MCF 10A (cell line): ENCODE measurements around the gene LMLN. TPM values are rescaled to one million over a fixed set of nuclear protein-coding genes. Genes with fewer than 3 reads are reported as not detected.
A peak's percentile ranks its signal among the peaks of the same experiment; 100 is the strongest.

Experiments used
- BruUV-seq: library from RNA; stranded (reverse); fragments of 400-500 nt; replicated peaks from 2 replicates; lab custom pipeline; 2021; lab: Mats Ljungman, UMichigan
- CTCF ChIA-PET: fragments of 300-600 bp; sonication (Branson Sonifier 250); formaldehyde crosslinking; extraction: SDS; loops from one replicate; lab custom pipeline; 2021; ENCODE audit warnings: antibody characterized with exemption, inconsistent platforms; lab: Yijun Ruan, JAX
- POLR2A ChIA-PET: fragments of 300-600, 350-650 bp; sonication (Branson Sonifier 250); formaldehyde crosslinking; extraction: SDS; loops from one replicate; lab custom pipeline; 2020; ENCODE audit warnings: antibody characterized with exemption, inconsistent platforms; lab: Yijun Ruan, JAX
- DNase-seq: peaks from one replicate; pipeline ENCODE4 v3.0.0-alpha.2; 2018; ENCODE audit not compliant: unreplicated experiment
- H3K27ac Mint-ChIP-seq: one replicate; pipeline ENCODE4 v1.8.0; 2022; ENCODE audit warnings: mild to moderate bottlenecking, low read depth, mixed read lengths; ENCODE audit not compliant: unreplicated experiment
- H3K27me3 Mint-ChIP-seq: one replicate; pipeline ENCODE4 v1.8.0; 2022; ENCODE audit warnings: mixed read lengths; ENCODE audit not compliant: insufficient read depth, unreplicated experiment
- H3K36me3 Mint-ChIP-seq: one replicate; pipeline ENCODE4 v1.8.0; 2022; ENCODE audit warnings: mild to moderate bottlenecking, moderate library complexity, mixed read lengths; ENCODE audit not compliant: insufficient read depth, unreplicated experiment
- H3K4me1 Mint-ChIP-seq: one replicate; pipeline ENCODE4 v1.8.0; 2022; ENCODE audit warnings: mixed read lengths; ENCODE audit not compliant: insufficient read depth, unreplicated experiment
- H3K4me3 Mint-ChIP-seq: one replicate; pipeline ENCODE4 v1.8.0; 2022; ENCODE audit warnings: mild to moderate bottlenecking, moderate library complexity, mixed read lengths; ENCODE audit not compliant: unreplicated experiment
- H3K9me3 Mint-ChIP-seq: one replicate; pipeline ENCODE4 v1.8.0; 2022; ENCODE audit warnings: mixed read lengths; ENCODE audit not compliant: unreplicated experiment
- intact Hi-C: fragments of 100-400 bp; cut with micrococcal nuclease; formaldehyde crosslinking; loops from 2 replicates; pipeline ENCODE4 v1.14.1; 2022
- total RNA-seq: library from RNA; stranded (reverse); gene quantifications from 2 replicates; pipeline ENCODE4 v1.2.3, GENCODE V29; 2022
- TF ChIP-seq, protein P1 (sequence below): fragments of 200-600 bp; IDR thresholded peaks from one replicate; pipeline ENCODE4 v1.8.0; 2022; ENCODE audit warnings: antibody characterized with exemption, mild to moderate bottlenecking; ENCODE audit not compliant: unreplicated experiment

The LMLN gene
- total RNA-seq, 1 experiment from 2014 or later: 8.0 TPM

- TF ChIP-seq, protein P1, sequence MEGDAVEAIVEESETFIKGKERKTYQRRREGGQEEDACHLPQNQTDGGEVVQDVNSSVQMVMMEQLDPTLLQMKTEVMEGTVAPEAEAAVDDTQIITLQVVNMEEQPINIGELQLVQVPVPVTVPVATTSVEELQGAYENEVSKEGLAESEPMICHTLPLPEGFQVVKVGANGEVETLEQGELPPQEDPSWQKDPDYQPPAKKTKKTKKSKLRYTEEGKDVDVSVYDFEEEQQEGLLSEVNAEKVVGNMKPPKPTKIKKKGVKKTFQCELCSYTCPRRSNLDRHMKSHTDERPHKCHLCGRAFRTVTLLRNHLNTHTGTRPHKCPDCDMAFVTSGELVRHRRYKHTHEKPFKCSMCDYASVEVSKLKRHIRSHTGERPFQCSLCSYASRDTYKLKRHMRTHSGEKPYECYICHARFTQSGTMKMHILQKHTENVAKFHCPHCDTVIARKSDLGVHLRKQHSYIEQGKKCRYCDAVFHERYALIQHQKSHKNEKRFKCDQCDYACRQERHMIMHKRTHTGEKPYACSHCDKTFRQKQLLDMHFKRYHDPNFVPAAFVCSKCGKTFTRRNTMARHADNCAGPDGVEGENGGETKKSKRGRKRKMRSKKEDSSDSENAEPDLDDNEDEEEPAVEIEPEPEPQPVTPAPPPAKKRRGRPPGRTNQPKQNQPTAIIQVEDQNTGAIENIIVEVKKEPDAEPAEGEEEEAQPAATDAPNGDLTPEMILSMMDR: peak; percentile 33
- peak; percentile 91 for DNase-seq
- no TSS peak for BruUV-seq
- CTCF ChIA-PET: interaction anchor here (0.6 to 4.1 kb wide), 3 partner anchors 9 to 49 kb away, joined by 3 to 25 read pairs (median 4); no protein-coding TSS in a partner anchor
- peaks cover 50% of the 10 kb centered on the region for H3K27me3 Mint-ChIP-seq
- no peak overlapping the region for H3K27ac Mint-ChIP-seq
- H3K36me3 Mint-ChIP-seq: no peaks in the 10 kb centered on the region
- intact Hi-C loops: loop anchor here (1.0 kb wide), 1 partner anchor 111 kb away; the partner anchor contains the start of gene LMLN
- no peaks in the 10 kb centered on the region for H3K9me3 Mint-ChIP-seq
- POLR2A ChIA-PET: interaction anchor here (1.4 to 1.5 kb wide), 2 partner anchors 9 to 110 kb away, joined by 4 to 8 read pairs; no protein-coding TSS in a partner anchor
- H3K4me1 Mint-ChIP-seq: peaks cover 6% of the 10 kb centered on the region
- H3K4me3 Mint-ChIP-seq: no peak overlapping the region
Observed at GRCh38 chr3:198071602-198072287, 111.7 kb downstream of the LMLN start.

GRCh38 chr3:198076722-198077308, 116.8 kb downstream of the LMLN start:
- POLR2A ChIA-PET: no interaction called here
- H3K27me3 Mint-ChIP-seq: peaks cover 66% of the 10 kb centered on the region
- DNase-seq: no peak
- intact Hi-C loops: no loop called here
- H3K9me3 Mint-ChIP-seq: no peaks in the 10 kb centered on the region
- H3K36me3 Mint-ChIP-seq: no peaks in the 10 kb centered on the region
- H3K4me1 Mint-ChIP-seq: peaks cover 2% of the 10 kb centered on the region
- TF ChIP-seq, protein P1: no peak
- CTCF ChIA-PET: interaction anchor here (0.6 kb wide), 1 partner anchor 28 kb away, joined by 3 read pairs; no protein-coding TSS in a partner anchor
- H3K27ac Mint-ChIP-seq: no peak overlapping the region
- BruUV-seq: no TSS peak
- no peak overlapping the region for H3K4me3 Mint-ChIP-seq

DNA sequence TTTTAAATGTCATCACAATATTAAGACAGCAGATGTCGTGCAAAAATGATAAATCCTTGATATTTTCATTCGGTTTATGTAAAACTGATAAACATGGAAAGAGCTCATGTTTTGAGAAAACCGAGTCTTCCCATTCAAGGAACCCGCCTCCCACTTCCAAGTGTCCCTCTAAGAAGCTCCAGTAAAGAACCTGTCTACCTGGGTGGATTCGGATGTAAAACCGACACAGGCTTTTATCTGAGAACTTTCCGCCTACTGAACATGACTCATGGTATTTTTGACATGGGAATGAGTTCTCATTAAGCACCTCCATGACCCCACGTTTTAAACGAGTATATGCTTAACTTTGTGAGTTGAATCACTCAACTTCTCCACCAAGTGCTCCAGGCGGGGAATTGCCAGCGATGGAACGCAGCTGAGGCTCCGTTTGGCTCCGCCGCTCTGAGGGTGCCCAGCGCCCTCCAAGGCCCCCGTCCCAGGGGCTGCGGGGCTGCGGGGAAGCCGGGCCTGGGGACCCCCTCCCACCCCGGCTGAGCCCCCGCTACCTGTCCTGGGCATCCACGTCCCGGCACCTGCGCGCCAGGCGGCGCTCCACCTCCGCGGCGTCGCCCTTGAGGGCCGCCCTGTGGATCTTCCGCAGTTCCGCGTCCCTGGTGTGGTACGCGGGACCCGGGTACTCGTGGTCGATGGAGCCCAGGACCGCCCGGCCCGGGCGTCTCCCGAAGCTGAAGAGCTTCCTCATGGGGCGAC, 119.9 kb downstream of the LMLN start:
- intact Hi-C loops: loop anchor here (1.0 kb wide), 1 partner anchor 174 kb away; no protein-coding TSS in a partner anchor
- peak; percentile 39 for DNase-seq
- no peaks in the 10 kb centered on the region for H3K36me3 Mint-ChIP-seq
- TF ChIP-seq, protein P1: no peak
- no peaks in the 10 kb centered on the region for H3K9me3 Mint-ChIP-seq
- H3K4me1 Mint-ChIP-seq: no peaks in the 10 kb centered on the region
- H3K4me3 Mint-ChIP-seq: peak overlapping the region; percentile 65
- BruUV-seq: no TSS peak
- H3K27ac Mint-ChIP-seq: no peak overlapping the region
- peaks cover 73% of the 10 kb centered on the region for H3K27me3 Mint-ChIP-seq
- ChIA-PET CTCF (interaction anchor here (0.6 to 2.9 kb wide), 11 partner anchors 9 to 519 kb away, joined by 3 to 25 read pairs (median 4); no protein-coding TSS in a partner anchor), POLR2A (interaction anchor here (0.7 to 2.1 kb wide), 2 partner anchors 8 to 82 kb away, joined by 3 to 8 read pairs; no protein-coding TSS in a partner anchor)
